GM06990 (cell line): ENCODE measurements around the gene THSD4.

Experiments
- DNase-seq: peaks from one replicate; pipeline ENCODE4 v3.0.0-alpha.2; 2011; ENCODE audit not compliant: insufficient read length; ENCODE audit errors: extremely low read depth
- H3K27me3 ChIP-seq: replicated peaks from 2 replicates; pipeline ENCODE4 v1.6.0; 2011; ENCODE audit warnings: low read length; ENCODE audit not compliant: control insufficient read depth, insufficient read depth
- H3K36me3 ChIP-seq: 2 replicates; pipeline ENCODE4 v1.5.1; 2011; ENCODE audit warnings: low read length; ENCODE audit not compliant: control insufficient read depth, insufficient read depth
- H3K4me3 ChIP-seq: replicated peaks from 2 replicates; pipeline ENCODE4 v1.5.1; 2011; ENCODE audit warnings: low read depth, mild to moderate bottlenecking, control low read depth, low read length
- CTCF ChIP-seq: IDR thresholded peaks from 2 replicates; pipeline ENCODE4 v1.5.1; 2011; ENCODE audit warnings: low read length, control low read depth, mild to moderate bottlenecking, inconsistent platforms; ENCODE audit not compliant: insufficient read depth, poor library complexity, severe bottlenecking

THSD4 gene

GRCh38 chr15:71547011-71547410 lies 431.7 kb downstream of the THSD4 start:
- no peaks in the 10 kb centered on the region for H3K36me3 ChIP-seq
- no peak for TF ChIP-seq CTCF
- no peaks in the 10 kb centered on the region; the same call in 1 of the 2 replicates for H3K27me3 ChIP-seq
- no peak overlapping the region for H3K4me3 ChIP-seq
- DNase-seq = no peak

GRCh38 chr15:71548401-71548807 lies 433.1 kb downstream of the THSD4 start:
- no peaks in the 10 kb centered on the region; the same call in 1 of the 2 replicates for H3K27me3 ChIP-seq
- no peak for TF ChIP-seq CTCF
- H3K4me3 ChIP-seq = no peak overlapping the region
- DNase-seq = no peak
- H3K36me3 ChIP-seq = no peaks in the 10 kb centered on the region

- no peak for DNase-seq
- no peaks in the 10 kb centered on the region; the same call in 1 of the 2 replicates for H3K27me3 ChIP-seq
- no peaks in the 10 kb centered on the region for H3K36me3 ChIP-seq
- TF ChIP-seq CTCF = no peak
- H3K4me3 ChIP-seq = no peak overlapping the region
Measured at GRCh38 chr15:71549091-71549490, 433.8 kb downstream of the THSD4 start.

- Histone ChIP-seq H3K36me3 (no peaks in the 10 kb centered on the region), H3K27me3 (no peaks in the 10 kb centered on the region; the same call in 1 of the 2 replicates), H3K4me3 (no peak overlapping the region)
- no peak for DNase-seq
- no peak for TF ChIP-seq CTCF
Measured at GRCh38 chr15:71549697-71550096, 434.4 kb downstream of the THSD4 start.

- TF ChIP-seq CTCF = no peak
- no peaks in the 10 kb centered on the region for H3K36me3 ChIP-seq
- no peak overlapping the region for H3K4me3 ChIP-seq
- no peaks in the 10 kb centered on the region for H3K27me3 ChIP-seq
- DNase-seq = no peak
Measured at GRCh38 chr15:71551566-71551965, 436.3 kb downstream of the THSD4 start.

- Histone ChIP-seq H3K27me3 (no peaks in the 10 kb centered on the region), H3K4me3 (no peak overlapping the region), H3K36me3 (no peaks in the 10 kb centered on the region)
- TF ChIP-seq CTCF = no peak
- no peak for DNase-seq
Measured at GRCh38 chr15:71559098-71559497, 443.8 kb downstream of the THSD4 start.
